ENCODE results near the gene SHFL. TPM values are rescaled to one million over a fixed set of nuclear protein-coding genes. Genes with fewer than 3 reads are reported as not detected.

Gene SHFL
- polyA plus RNA-seq, 3 donors, result 19.9 to 21.5 (median 20.8) TPM

DNA sequence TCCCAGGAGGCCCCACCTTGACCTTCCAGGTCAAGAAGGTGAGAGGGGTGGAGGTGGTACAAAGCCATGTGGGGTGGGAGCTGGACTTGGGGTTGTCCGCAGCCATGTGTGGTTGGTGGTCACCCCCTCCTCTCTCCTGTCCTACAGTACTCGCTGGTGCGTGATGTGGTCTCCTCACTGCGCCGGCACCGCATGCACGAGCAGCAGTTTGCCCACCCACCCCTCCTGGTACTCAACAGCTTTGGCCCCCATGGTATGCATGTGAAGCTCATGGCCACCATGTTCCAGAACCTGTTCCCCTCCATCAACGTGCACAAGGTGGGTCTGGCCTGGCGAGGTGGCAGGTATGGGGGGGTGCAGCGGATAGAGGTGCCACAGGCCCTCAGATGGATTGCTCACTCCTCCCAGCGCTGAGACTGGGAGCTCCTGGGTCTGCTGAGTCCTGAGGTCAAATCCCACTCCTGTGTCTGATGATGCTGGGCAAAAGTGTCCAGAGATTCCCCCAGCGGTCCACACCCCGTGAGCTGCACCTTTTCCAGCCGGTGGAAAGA is 21.8 kb downstream of the SHFL start:
- DNase-seq (ENCODE audit: low read depth in 3 of 3, low spot score in 2 of 3), result no peak

DNA sequence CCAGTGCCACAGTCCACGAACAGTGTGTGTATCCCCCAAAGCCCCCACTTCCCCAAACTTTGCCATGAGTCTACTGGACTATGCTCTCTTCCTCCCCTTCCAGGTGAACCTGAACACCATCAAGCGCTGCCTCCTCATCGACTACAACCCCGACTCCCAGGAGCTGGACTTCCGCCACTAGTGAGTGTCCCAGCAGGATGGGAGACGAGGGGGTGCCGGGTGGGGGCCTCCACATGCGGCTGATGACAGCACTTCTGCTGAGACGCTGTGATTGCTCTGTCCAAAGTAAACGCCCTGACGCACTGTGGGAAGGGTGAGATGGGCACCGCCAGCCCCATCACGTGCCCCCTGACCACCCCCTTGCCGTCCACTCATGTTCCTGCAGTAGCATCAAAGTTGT is 23.4 kb downstream of the SHFL start:
- no peak for DNase-seq (ENCODE audit: low read depth in 3 of 3, low spot score in 2 of 3)

DNA sequence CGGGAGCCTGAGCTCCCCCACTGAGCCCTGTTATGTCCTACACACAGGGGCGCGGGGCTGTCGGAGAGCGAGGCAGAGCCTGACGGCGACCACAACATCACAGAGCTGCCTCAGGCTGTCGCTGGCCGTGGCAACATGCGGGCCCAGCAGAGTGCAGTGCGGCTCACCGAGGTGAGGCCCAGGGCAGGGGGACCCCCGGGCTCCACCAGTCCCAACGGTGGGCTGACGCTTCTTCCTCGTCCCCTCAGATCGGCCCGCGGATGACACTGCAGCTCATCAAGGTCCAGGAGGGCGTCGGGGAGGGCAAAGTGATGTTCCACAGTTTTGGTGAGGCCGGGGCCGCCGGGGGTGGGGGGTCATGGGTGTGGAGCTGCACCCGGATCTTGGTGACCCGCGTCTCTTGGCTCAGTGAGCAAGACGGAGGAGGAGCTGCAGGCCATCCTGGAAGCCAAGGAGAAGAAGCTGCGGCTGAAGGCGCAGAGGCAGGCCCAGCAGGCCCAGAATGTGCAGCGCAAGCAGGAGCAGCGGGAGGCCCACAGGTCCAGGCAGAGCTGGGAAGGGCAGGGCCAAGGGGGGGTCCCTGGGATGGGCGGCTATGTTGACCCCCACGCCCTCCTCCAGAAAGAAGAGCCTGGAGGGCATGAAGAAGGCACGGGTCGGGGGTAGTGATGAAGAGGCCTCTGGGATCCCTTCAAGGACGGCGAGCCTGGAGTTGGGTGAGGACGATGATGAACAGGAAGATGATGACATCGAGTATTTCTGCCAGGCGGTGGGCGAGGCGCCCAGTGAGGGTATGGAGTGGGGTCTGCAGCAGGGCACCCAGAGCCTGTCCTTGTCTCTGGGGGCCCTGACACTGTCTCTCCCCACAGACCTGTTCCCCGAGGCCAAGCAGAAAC is 24.2 kb downstream of the SHFL start:
- DNase-seq (ENCODE audit: low read depth in 3 of 3, low spot score in 2 of 3), result no peak

DNA sequence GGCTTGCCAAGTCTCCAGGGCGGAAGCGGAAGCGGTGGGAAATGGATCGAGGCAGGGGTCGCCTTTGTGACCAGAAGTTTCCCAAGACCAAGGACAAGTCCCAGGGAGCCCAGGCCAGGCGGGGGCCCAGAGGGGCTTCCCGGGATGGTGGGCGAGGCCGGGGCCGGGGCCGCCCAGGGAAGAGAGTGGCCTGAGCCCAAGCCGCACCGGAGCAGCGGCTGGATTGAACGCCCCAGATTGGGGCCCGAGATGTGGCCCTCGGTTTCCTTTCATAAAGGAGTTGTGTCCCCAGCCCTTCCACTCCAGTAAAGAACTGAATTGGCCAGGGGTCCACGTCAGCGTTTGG is 24.8 kb downstream of the SHFL start:
- no peak for DNase-seq (ENCODE audit: low read depth in 3 of 3, low spot score in 2 of 3)

DNA sequence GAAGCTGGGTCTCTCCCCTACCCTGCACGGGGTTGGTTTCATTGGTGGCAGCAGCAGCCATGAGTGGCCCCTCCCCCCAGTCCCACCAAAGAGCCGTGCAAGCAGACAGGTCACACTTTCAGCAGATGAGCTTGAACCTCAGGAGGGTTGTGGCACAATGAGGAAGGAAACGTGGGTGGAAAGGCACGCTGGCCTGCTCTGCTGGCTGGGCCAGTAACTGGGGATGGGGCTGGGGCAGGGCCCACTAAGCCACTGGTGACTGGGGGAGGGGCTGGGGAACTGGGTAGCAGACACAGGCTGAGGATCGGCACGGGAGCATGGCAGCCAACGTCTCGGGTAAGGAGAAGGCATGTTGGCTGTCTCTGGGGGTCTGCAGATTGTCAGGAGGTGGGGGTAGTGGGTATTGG is 25.3 kb downstream of the SHFL start, which contains the start of gene P2RY11:
Gene P2RY11 (plus strand): TSS at position 289 of the 407 bp plus-strand sequence. CDS start 29 bp downstream, at position 318.
- no peak for DNase-seq (ENCODE audit: low read depth in 3 of 3, low spot score in 2 of 3)

DNA sequence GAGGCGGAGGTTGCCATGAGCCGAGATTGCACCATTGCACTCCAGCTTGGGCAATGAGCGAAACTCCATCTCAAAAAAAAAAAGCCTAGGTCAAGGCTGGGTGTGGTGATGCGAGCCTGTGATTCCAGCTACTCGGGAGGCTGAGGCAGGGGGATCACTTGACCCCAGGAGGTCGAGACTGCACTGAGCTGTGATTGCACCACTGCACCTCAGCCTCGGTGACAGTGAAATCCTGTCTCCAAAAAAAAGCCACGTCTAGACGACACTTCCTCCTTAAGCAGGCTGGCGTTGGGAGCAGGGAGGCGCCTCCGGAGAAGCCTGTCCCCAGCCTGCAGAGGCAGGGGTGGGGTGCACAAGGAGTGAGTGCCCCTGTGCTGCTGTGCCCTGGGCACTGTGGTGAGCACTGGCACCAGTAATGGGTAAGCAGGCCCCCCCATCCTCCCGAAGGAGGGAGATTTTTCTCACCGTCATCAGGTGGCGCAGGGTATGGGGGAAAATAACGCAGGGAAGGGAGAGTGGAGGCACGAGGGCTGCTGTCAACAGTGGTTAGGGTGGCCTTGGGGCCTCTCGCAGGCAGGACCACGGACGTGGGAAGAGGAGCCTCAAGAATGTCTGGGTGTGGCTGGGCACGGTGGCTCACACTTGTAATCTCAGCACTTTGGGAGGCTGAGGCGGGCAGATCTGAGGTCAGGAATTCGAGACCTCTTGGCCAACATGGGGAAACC is 26.1 kb downstream of the SHFL start:
- DNase-seq (ENCODE audit: low read depth in 3 of 3, low spot score in 2 of 3), result no peak

DNA sequence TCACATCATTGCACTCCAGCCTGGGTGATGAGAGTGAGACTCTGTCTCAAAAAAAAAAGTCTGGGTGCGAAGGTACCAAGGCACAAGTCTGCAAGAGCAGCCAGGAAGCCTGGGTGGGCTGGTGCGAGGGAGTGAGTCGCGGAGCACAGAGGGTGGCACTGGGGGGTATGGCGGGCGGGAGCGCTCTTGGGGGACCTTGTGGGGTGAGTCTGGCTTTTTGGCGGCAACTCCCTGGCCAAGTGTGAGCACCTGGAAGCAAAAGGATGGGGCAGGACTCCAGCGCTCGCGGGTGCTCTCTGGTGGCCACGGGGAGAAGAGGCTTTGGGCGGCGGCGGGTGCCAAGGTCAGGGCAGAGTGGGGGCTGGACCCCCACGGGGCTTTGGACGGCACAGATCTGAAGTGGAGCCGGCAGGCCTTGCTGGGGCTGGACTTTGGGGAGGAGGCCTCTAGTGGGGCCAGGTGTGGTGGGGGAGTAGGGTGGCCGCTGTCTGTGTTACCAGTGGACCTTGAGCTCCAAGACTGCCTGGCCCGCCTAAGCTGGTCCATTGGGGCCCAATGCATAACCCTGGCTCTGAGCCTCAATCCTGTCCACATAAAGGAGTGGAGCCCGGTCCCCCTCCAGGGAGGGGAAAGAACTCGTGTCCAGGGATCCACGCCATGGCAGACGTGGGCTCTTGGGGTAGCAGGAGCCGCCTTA is 26.9 kb downstream of the SHFL start:
- no peak for DNase-seq (ENCODE audit: low read depth in 3 of 3, low spot score in 2 of 3)

DNA sequence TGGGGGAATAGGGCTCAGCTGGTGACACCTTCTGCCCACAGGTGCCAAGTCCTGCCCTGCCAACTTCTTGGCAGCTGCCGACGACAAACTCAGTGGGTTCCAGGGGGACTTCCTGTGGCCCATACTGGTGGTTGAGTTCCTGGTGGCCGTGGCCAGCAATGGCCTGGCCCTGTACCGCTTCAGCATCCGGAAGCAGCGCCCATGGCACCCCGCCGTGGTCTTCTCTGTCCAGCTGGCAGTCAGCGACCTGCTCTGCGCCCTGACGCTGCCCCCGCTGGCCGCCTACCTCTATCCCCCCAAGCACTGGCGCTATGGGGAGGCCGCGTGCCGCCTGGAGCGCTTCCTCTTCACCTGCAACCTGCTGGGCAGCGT is 27.5 kb downstream of the SHFL start:
- no peak for DNase-seq (ENCODE audit: low read depth in 3 of 3, low spot score in 2 of 3)

DNA sequence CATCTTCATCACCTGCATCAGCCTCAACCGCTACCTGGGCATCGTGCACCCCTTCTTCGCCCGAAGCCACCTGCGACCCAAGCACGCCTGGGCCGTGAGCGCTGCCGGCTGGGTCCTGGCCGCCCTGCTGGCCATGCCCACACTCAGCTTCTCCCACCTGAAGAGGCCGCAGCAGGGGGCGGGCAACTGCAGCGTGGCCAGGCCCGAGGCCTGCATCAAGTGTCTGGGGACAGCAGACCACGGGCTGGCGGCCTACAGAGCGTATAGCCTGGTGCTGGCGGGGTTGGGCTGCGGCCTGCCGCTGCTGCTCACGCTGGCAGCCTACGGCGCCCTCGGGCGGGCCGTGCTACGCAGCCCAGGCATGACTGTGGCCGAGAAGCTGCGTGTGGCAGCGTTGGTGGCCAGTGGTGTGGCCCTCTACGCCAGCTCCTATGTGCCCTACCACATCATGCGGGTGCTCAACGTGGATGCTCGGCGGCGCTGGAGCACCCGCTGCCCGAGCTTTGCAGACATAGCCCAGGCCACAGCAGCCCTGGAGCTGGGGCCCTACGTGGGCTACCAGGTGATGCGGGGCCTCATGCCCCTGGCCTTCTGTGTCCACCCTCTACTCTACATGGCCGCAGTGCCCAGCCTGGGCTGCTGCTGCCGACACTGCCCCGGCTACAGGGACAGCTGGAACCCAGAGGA is 28.0 kb downstream of the SHFL start:
- no peak for DNase-seq (ENCODE audit: low read depth in 3 of 3, low spot score in 2 of 3)

DNA sequence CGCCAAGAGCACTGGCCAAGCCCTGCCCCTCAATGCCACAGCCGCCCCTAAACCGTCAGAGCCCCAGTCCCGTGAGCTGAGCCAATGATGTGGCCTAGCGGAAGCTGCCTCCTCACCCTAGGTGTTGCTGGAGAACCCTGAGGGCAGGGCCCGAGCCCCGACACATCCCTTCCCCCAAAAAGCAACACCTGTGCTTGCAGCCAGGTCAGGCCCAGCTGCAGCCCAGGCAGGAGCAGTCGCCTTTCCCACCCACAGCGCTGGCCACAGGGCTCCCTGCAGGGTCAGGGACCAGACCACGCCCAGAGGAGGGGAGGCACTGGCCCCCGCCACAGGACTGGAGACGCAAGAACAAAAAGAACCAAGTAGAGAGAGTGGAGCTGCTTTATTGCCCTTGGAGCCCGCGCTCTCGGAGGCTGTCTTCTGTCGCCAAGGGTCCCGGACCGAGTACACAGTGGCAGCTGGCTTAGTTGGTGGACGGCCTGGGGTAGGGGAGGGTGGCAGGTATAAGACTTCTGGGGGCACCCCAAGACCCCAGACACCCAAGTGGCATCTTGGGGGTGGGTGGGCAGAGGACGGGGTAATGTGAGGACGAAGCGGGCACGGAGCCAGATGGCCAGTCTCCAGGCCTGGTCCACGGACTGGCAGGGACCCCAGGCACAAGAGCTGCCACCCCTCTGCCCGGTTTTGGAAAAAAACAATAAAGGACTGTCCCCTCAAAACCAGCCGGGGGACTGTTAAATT is 28.7 kb downstream of the SHFL start:
- DNase-seq (ENCODE audit: low read depth in 3 of 3, low spot score in 2 of 3), result no peak

DNA sequence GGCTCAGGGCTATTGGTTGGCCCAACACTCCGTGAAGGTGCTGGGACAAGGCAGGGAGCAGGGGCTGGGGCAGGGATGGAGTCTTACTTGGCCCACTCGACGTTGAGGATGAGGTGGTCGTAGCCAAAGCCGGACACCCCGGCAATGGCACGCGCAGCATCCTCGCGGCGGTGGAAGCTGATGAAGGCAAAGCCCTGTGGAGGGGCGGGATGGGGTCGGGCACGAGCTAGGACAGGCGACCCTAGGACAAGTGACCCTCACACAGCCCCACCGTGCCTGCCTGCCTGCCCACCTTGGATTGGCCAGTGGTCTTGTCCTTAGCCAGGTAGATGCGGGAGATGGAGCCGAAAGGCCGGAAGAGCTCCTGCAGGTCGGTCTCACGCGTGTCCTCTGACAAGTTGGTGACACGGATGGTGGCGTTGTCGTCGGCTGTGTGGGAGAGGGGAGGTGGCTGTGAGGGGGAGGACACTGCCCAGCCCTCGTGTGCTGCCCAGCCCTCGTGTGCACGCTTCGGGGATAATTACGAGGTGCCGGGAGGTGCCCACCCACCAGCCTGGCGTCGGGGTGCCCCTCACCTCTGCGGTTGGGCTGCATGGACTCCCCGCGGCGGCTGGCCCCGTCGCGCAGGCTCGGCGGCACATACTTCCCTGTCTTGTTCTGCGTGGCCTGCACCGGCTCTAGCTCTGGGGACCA is 29.4 kb downstream of the SHFL start:
- DNase-seq (ENCODE audit: low read depth in 3 of 3, low spot score in 2 of 3), result no peak

DNA sequence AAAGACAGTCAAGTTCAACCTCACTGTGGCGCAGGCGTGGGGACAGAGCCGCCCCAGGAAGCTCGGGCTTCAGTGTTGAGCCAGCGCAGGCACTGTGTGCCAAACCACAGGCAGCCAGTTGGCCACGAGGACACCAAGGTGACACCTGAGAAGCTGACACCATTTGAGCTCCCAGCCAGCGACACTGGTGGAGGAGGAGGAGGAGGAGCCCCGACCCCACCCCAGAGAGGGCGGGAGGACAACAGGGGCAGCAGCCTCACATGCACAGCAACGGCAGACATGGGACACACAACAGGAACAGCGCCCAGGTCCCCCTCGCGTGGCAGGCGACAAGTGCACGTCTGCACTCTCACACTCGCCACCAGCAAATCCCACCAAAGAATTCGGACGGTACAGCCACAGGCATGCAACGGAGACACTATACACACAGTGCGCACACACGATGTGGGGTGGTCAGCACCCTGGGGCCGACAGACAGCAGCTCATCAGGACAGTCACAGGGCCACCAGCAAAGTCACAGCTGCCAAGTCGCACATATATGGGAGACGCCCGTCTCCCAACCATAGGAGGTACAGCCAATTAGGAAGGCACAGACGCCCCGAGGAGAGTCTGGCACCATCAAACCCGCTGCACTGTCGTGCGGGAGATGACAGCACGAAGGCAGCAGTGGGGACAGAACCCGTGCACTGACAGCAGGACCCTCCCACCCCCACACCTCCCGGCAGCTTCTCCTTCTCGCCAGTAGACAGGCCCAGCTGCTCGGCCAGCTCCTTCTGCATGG is 30.2 kb downstream of the SHFL start:
- DNase-seq (ENCODE audit: low read depth in 3 of 3, low spot score in 2 of 3), result no peak

DNA sequence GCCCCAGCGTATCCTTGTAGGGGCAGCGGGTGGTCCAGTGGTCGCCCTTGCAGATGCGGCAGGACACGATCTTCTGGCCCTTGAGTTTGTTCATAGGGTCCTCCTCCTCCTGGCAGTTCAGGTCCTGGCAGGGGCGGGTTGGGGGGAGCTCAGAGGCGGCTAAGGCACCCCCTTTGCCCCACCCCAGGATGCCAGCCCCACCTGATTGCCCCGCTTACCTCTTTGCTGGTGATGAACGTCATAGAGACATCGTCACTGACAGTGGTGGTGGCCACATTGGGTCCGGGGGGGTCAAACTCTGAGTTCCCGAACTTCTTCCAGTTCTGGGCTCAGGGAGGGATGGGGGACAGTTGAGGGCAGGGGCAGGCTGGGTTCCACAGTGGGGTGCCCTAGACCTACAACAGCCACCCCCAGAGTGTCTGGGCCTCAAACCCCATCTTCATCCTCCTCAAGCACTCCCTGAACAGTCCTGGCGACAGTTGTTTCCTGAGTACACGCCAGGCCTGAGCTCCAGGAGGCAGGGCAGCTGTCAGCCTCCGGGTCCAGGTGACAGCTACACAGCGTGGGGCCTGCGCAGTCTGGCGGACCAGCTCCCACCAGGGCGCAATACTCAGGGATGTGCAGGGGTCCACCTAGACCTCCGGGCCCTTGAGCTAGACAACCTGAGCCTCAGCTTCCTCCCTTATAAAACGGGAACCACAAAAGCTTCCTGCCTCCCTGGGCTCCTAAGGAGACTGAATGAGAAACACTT is 30.9 kb downstream of the SHFL start:
- DNase-seq (ENCODE audit: low read depth in 3 of 3, low spot score in 2 of 3), result no peak

DNA sequence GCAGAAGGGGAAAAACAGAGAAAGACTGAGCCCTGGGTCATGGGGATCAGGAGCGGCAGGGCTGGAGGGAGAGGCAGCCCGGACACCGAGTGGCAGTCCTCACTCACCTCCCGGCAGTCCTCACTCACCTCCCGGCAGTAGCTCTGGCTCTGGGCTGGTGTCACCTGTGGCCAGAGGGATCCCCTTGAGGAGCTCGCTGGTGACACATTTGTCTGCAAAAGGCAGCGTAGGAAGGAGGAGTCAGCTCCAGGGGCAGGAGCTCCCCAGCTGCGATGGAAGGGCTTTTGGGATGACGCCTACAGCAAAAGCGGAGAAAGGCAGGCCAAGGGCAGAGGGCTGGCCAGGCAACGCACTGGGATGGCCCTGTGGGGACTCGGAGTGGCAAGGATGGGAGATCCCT is 32.8 kb downstream of the SHFL start:
- DNase-seq (ENCODE audit: low read depth in 3 of 3, low spot score in 2 of 3), result no peak

DNA sequence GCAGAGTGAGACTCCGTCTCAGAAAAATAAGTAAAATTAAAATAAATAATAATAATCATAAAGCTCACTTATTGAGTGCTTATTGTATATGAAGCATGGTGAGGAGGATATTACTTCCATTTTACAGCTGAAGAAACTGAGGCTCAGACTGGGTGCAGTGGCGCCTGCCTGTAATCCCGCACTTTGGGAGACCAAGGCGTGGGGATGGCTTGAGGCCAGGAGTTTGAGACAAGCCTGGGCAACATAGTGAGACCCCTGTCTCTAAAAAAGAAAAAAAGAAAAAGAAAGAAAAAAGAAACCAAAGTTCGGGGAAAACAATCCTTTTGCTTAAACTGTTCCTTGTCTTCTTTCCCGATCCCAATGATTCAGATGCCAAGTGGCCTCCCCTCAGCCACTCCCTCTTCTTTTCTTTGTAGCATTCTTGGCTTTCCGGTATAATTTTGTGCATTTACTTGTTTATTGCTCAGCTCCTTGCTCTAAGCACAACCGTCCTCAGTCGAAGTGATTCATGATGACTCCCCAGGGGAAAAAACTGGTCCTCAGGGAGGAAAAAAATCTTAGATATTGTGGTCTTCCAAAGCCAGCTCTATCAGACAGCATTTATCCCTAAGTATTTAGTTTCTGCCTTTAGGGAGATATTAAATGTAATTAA is 34.5 kb downstream of the SHFL start:
- DNase-seq (ENCODE audit: low read depth in 3 of 3, low spot score in 2 of 3), result no peak

DNA sequence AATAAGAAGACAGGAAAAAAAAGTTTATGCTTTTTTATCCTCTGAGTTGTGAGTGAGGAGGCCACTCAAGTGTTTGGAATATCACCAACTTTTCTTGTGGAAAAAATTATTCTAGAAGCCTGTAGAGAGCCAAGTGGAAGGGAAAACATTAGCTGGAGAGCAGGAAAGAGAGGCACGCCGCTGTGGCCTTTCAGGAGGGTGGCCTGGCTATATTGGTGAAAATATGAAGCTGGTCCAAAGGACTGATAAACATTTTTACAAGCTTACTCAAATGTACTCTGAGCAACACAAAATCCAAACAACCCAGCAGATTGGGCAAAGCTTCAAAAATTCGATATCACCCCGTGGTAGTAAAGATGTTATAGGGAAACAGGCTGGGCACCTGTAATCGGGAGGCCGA is 35.9 kb downstream of the SHFL start:
- no peak for DNase-seq (ENCODE audit: low read depth in 3 of 3, low spot score in 2 of 3)

DNA sequence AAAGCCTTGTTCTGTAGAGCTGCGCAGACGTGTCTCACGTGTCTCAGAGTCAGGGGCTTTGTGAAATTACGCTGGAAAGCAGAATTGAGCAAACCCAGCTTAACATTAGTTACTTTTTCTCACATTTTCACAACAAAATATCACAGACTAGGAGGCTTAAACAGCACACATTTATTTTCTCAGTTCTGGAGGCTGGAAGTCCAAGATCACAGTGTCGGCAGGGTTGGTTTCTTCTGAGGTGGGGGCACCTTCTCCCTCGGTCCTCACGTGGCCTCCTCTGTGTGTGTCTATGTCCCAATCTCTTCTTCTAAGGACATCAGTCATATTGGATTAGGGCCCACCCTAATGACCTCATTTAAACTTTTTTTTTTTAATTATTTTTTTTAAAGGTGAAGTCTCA is 38.3 kb downstream of the SHFL start:
- no peak for DNase-seq (ENCODE audit: low read depth in 3 of 3, low spot score in 2 of 3)

All from right renal cortex interstitium (tissue), 3 donors.